H1 (cell line): Measurements from ENCODE around the gene POLR2J.
"Not testable (repeated sequence)": the region's sequence is repeated elsewhere in the genome, so short reads cannot be mapped to it uniquely, and the experiment has no call there.

Experiments used
- CHD2 ChIP-seq: IDR thresholded peaks from 2 replicates; pipeline ENCODE4 v1.6.1; 2012; ENCODE audit warnings: low read length, improper control_type of control experiment
- CREB1 ChIP-seq: IDR thresholded peaks from 2 replicates; pipeline ENCODE4 v1.6.1; 2012; ENCODE audit warnings: inconsistent platforms
- NRF1 ChIP-seq: IDR thresholded peaks from 2 replicates; pipeline ENCODE4 v1.6.1; 2011; ENCODE audit warnings: mild to moderate bottlenecking, low read depth, low read length, improper control_type of control experiment
- POLR2A ChIP-seq, 2 experiments: IDR thresholded peaks; 1 replicate in 1 of 2; 2 replicates in 1 of 2; pipeline ENCODE4 v1.6.1; 2011; ENCODE audit warnings: low read depth in 2 of 2, low read length in 2 of 2, mild to moderate bottlenecking in 2 of 2; ENCODE audit errors: control extremely low read depth in 1 of 2
- POLR2AphosphoS5 ChIP-seq: IDR thresholded peaks from 2 replicates; pipeline ENCODE4 v1.6.1; 2011; ENCODE audit warnings: low read depth, low read length
- YY1 ChIP-seq: IDR thresholded peaks from 2 replicates; pipeline ENCODE4 v1.6.1; 2011; ENCODE audit warnings: low read depth, mild to moderate bottlenecking, low read length
- TF ChIP-seq, protein P1 (sequence below), 3 experiments: IDR thresholded peaks; 1 replicate in 2 of 3; 2 replicates in 1 of 3; pipeline versions ENCODE4 v1.5.1 to v1.6.1; 2011; ENCODE audit warnings: low read length in 3 of 3, mild to moderate bottlenecking in 3 of 3, inconsistent platforms in 2 of 3, low read depth in 1 of 3, moderate library complexity in 1 of 3; ENCODE audit not compliant: insufficient read depth in 1 of 3; ENCODE audit errors: control extremely low read depth in 1 of 3

DNA sequence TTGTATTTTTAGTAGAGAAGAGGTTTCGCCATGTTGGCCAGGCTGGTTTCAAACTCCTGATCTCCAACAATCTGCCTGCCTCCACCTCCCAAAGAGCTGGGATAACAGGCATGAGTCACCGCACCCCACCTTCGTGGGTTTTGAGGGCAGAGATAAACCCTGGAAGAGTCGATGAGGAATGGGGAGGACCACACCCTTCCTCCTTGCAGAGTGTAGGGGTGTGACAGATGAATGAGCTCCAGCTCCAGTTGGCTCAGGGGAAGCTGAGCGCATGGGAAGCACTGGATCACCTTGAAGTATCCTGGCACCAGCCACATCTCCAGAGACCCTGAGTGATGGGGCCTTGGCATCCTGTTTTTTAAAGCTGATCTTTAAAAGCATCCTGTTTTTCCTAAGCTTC is 5.6 kb upstream of the POLR2J start:
- TF ChIP-seq NRF1; CREB1; YY1; CHD2; POLR2AphosphoS5; POLR2A (IDR thresholded peaks at IDR 0.05; ENCODE audit: control extremely low read depth in 1 of 2, low read depth in 2 of 2, low read length in 2 of 2): not testable (repeated sequence)
- TF ChIP-seq, protein P1, sequence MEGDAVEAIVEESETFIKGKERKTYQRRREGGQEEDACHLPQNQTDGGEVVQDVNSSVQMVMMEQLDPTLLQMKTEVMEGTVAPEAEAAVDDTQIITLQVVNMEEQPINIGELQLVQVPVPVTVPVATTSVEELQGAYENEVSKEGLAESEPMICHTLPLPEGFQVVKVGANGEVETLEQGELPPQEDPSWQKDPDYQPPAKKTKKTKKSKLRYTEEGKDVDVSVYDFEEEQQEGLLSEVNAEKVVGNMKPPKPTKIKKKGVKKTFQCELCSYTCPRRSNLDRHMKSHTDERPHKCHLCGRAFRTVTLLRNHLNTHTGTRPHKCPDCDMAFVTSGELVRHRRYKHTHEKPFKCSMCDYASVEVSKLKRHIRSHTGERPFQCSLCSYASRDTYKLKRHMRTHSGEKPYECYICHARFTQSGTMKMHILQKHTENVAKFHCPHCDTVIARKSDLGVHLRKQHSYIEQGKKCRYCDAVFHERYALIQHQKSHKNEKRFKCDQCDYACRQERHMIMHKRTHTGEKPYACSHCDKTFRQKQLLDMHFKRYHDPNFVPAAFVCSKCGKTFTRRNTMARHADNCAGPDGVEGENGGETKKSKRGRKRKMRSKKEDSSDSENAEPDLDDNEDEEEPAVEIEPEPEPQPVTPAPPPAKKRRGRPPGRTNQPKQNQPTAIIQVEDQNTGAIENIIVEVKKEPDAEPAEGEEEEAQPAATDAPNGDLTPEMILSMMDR (IDR thresholded peaks at IDR 0.05; ENCODE audit: control extremely low read depth in 1 of 3, insufficient read depth in 1 of 3, low read depth in 1 of 3, low read length in 3 of 3): not testable (repeated sequence)
